Kidney epithelial cell (primary cell): ENCODE data around the gene LMNB1. TPM values are rescaled to one million over a fixed set of nuclear protein-coding genes. Genes with fewer than 3 reads are reported as not detected.
"Not testable (repeated sequence)": the region's sequence is repeated elsewhere in the genome, so short reads cannot be mapped to it uniquely, and the experiment has no call there.

Experiments
- DNase-seq: peaks from one replicate; pipeline ENCODE4 v3.0.0-alpha.2; 2010; ENCODE audit warnings: low read depth
- H3K27me3 ChIP-seq: 2 replicates; pipeline ENCODE4 v1.6.0; 2011; ENCODE audit warnings: low read length; ENCODE audit not compliant: control insufficient read depth, insufficient read depth
- H3K36me3 ChIP-seq: 2 replicates; pipeline ENCODE4 v1.5.1; 2011; ENCODE audit warnings: low read length; ENCODE audit not compliant: control insufficient read depth, insufficient read depth
- H3K4me3 ChIP-seq: 2 replicates; pipeline ENCODE4 v1.5.1; 2011; ENCODE audit warnings: low read depth, mild to moderate bottlenecking, control low read depth, low read length
- CTCF ChIP-seq: IDR thresholded peaks from 2 replicates; pipeline ENCODE4 v1.5.1; 2011; ENCODE audit warnings: mild to moderate bottlenecking, moderate library complexity, low read length, control low read depth, inconsistent platforms; ENCODE audit not compliant: insufficient read depth, poor library complexity, severe bottlenecking
- total RNA-seq: library from RNA; depleted of rRNA; stranded (reverse); fragments of >200 nt; gene quantifications from 2 replicates; pipeline ENCODE4 v1.2.3, GENCODE V29; 2015

LMNB1 gene
- total RNA-seq, 1 donor from 2014 or later: 39.1 TPM

- DNase-seq: no peak
- no peak overlapping the region for H3K4me3 ChIP-seq
- H3K27me3 ChIP-seq: no peaks in the 10 kb centered on the region
- no peaks in the 10 kb centered on the region for H3K36me3 ChIP-seq
- no peak for TF ChIP-seq CTCF
Measured at GRCh38 chr5:126754609-126755008, 22.3 kb upstream of the LMNB1 start.

- DNase-seq: no peak
- H3K36me3 ChIP-seq: no peaks in the 10 kb centered on the region
- TF ChIP-seq CTCF: no peak
Measured at GRCh38 chr5:126755593-126755992, 21.3 kb upstream of the LMNB1 start.

DNA sequence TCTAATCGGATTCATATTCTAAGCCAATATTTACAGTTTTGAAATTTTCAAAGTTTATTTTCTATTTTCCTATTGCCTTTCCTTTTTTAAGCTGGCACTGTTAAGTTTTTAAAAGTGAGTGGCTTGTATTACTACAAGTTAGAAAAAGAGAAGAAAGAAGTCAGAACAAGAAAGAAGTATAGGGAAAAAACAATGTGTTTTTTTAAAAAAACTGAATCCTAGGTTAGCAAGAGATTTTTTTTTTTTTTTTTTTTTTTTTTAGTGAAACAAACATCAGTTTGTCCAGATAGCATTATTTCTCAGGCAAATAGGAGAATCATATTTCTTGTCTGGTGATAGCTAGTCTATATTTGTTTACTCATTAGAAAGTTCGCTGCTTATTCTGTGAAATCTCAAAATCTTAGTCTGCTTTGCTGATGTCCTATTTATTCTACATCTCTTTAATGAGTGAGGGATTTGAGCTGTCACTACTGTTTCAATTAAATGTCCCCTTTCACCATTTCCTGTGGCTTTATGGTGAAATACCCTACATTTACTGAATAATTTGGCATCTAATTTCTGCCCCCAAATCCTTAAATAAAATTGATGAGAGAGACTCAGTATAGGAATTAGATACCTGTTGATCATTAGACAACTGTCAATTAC, 19.1 kb upstream of the LMNB1 start:
- Histone ChIP-seq H3K4me3 (no peak overlapping the region), H3K36me3 (no peaks in the 10 kb centered on the region), H3K27me3 (no peaks in the 10 kb centered on the region)
- no peak for TF ChIP-seq CTCF
- no peak for DNase-seq

More at GRCh38 chr5:126755593-126755992, 21.3 kb upstream of the LMNB1 start:
- Histone ChIP-seq H3K27me3 (no peaks in the 10 kb centered on the region), H3K4me3 (no peak overlapping the region)

DNA sequence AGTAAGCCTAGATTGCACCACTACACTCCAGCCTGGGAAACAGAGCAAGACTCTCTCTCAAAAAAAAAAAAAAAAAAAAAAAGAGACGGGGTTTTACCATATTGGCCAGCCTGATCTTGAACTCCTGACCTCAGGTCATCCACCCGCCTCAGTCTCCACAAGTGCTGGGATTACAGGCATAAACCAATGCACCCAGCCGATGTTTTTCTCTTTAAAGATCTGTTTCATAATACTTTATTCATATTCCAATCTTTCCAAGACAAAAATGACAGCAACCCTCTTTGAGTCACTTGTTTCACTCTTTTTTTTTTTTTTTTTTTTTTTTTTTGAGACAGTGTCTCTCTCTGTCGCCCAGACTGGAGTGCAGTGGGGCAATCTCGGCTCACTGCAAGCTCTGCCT, 13.6 kb upstream of the LMNB1 start:
- no peak for TF ChIP-seq CTCF
- H3K27me3 ChIP-seq: no peaks in the 10 kb centered on the region
- H3K4me3 ChIP-seq: no peak overlapping the region
- H3K36me3 ChIP-seq: no peaks in the 10 kb centered on the region
- DNase-seq: no peak

- H3K4me3 ChIP-seq: no peak overlapping the region
- TF ChIP-seq CTCF: no peak
Measured at GRCh38 chr5:126769703-126770102, 7.2 kb upstream of the LMNB1 start.

DNA sequence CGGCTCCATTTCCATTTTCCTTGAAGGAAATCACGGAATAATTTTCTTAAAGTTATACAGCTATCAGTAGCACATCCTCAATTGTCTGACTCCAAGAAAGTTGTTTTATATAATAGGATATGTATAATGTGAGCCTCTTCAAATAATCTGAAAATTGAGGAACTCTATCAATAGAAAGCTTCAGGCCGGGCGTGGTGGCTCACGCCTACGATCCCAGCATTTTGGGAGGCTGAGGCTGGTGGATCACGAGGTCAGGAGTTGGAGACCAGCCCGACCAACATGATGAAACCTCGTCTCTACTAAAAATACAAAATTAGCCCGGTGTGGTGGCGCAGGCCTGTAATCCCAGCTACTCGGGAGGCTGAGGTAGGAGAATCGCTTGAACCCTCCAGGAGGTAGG, 3.4 kb upstream of the LMNB1 start:
- not testable (repeated sequence) for H3K36me3 ChIP-seq, H3K27me3 ChIP-seq, H3K4me3 ChIP-seq, DNase-seq

More at GRCh38 chr5:126769703-126770102, 7.2 kb upstream of the LMNB1 start:
- no peak for DNase-seq
- Histone ChIP-seq H3K36me3 (no peaks in the 10 kb centered on the region), H3K27me3 (no peaks in the 10 kb centered on the region)

- H3K27me3 ChIP-seq, H3K36me3 ChIP-seq, H3K4me3 ChIP-seq, DNase-seq: not testable (repeated sequence)
Measured at GRCh38 chr5:126774595-126774994, 2.3 kb upstream of the LMNB1 start.
